Loucy (cell line): ENCODE measurements around the gene RNF135.

Experiments used
- EZH2phosphoT487 ChIP-seq: fragments of 200-600 bp; IDR thresholded peaks from 2 replicates; pipeline ENCODE4 v1.6.1; 2018; ENCODE audit warnings: antibody characterized with exemption, mild to moderate bottlenecking, moderate library complexity, borderline replicate concordance
- TF ChIP-seq, protein P1 (sequence below): fragments of 200-600 bp; sonication (generic); conservative IDR thresholded peaks from 2 replicates; pipeline ENCODE4 v1.5.1; 2014; ENCODE audit warnings: mild to moderate bottlenecking, antibody characterized with exemption, low read length

DNA sequence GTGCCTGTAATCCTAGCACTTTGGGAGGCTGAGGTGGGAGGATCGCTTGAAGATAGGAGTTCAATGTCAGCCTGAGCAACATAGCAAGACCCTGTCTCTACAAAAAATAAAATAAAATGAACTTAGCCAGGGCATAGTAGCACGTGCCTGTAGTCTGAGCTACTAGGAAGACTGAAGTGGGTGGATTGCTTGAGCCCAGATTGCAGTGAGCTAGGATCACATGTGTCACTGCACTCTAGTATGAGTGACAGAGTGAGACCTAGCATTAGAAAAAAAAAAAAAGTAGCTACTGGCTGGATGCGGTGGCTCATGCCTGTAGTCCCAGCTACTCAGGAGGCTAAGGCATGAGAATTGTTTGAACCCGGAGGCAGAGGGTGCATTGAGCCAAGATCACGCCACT, 43.1 kb upstream of the RNF135 start:
- TF ChIP-seq, protein P1, sequence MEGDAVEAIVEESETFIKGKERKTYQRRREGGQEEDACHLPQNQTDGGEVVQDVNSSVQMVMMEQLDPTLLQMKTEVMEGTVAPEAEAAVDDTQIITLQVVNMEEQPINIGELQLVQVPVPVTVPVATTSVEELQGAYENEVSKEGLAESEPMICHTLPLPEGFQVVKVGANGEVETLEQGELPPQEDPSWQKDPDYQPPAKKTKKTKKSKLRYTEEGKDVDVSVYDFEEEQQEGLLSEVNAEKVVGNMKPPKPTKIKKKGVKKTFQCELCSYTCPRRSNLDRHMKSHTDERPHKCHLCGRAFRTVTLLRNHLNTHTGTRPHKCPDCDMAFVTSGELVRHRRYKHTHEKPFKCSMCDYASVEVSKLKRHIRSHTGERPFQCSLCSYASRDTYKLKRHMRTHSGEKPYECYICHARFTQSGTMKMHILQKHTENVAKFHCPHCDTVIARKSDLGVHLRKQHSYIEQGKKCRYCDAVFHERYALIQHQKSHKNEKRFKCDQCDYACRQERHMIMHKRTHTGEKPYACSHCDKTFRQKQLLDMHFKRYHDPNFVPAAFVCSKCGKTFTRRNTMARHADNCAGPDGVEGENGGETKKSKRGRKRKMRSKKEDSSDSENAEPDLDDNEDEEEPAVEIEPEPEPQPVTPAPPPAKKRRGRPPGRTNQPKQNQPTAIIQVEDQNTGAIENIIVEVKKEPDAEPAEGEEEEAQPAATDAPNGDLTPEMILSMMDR: no peak
- TF ChIP-seq EZH2phosphoT487: no peak
